SK-N-SH treated with all-trans-retinoic acid at 6 μM for 48 hours (cell line): Measurements from ENCODE around the gene ZSWIM7.

ENCODE experiments used
- GLIS3 ChIP-seq: fragments of 250-450 bp; sonication (Bioruptor Pico); IDR thresholded peaks from 2 replicates; pipeline ENCODE4 v1.5.0; 2020; ENCODE audit warnings: mild to moderate bottlenecking, moderate library complexity
- TCF4 ChIP-seq: fragments of 250-450 bp; sonication (Bioruptor Pico); IDR thresholded peaks from 2 replicates; pipeline ENCODE4 v1.8.0; 2021; ENCODE audit warnings: mild to moderate bottlenecking, moderate library complexity, borderline replicate concordance
- TF ChIP-seq, protein P1 (sequence below): fragments of 250-450 bp; sonication (Bioruptor Pico); IDR thresholded peaks from 2 replicates; pipeline ENCODE4 v1.8.0; 2020; ENCODE audit warnings: mild to moderate bottlenecking, moderate library complexity, borderline replicate concordance

DNA sequence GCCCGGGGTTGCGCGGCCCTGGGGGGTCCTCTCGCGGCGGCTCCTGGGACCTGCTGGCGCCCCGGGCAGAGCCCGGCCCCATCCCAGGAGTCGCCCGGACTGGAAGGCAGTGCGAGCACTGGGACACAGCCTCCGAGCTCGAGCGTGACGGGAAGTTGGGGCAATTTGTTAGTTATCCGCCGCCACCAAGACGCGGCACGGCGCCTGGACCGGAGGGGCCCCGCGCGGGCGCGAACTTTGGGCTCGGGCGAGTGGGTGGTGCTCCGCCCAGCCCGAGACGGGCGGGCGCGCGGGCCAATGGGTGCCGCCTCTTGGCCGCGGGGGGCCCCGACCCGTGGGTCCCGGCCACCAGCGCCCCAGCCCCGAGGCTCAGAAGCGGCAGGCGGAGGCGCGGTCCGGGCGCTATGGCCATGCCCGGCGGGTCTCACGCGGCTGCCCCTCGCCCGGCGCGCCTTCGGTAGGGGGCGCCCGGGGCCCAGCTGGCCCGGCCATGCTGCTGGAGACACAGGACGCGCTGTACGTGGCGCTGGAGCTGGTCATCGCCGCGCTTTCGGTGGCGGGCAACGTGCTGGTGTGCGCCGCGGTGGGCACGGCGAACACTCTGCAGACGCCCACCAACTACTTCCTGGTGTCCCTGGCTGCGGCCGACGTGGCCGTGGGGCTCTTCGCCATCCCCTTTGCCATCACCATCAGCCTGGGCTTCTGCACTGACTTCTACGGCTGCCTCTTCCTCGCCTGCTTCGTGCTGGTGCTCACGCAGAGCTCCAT lies 54.6 kb downstream of the ZSWIM7 start, which contains the start of gene ADORA2B:
- TF ChIP-seq GLIS3 (CRISPR knock-in tag) = no peak
- no peak for TF ChIP-seq TCF4 (CRISPR knock-in tag)
- TF ChIP-seq, protein P1, sequence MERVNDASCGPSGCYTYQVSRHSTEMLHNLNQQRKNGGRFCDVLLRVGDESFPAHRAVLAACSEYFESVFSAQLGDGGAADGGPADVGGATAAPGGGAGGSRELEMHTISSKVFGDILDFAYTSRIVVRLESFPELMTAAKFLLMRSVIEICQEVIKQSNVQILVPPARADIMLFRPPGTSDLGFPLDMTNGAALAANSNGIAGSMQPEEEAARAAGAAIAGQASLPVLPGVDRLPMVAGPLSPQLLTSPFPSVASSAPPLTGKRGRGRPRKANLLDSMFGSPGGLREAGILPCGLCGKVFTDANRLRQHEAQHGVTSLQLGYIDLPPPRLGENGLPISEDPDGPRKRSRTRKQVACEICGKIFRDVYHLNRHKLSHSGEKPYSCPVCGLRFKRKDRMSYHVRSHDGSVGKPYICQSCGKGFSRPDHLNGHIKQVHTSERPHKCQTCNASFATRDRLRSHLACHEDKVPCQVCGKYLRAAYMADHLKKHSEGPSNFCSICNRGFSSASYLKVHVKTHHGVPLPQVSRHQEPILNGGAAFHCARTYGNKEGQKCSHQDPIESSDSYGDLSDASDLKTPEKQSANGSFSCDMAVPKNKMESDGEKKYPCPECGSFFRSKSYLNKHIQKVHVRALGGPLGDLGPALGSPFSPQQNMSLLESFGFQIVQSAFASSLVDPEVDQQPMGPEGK (CRISPR knock-in tag) = no peak
